GM12865 (cell line): ENCODE results near the gene SOX15.

Experiments used
- DNase-seq: peaks from one replicate; pipeline ENCODE4 v3.0.0; 2010; ENCODE audit warnings: low read depth
- H3K4me3 ChIP-seq: 2 replicates; pipeline ENCODE4 v1.5.1; 2011; ENCODE audit warnings: mild to moderate bottlenecking, low read depth, low read length, control low read depth
- TF ChIP-seq, protein P1 (sequence below): IDR thresholded peaks from 2 replicates; pipeline ENCODE4 v1.5.1; 2011; ENCODE audit warnings: low read length, control low read depth, low read depth, inconsistent platforms; ENCODE audit not compliant: insufficient read depth; ENCODE audit errors: missing control alignments

The SOX15 gene

GRCh38 chr17:7555320-7555948, 34.5 kb downstream of the SOX15 start:
- no peak overlapping the region for H3K4me3 ChIP-seq
- DNase-seq: no peak
- TF ChIP-seq, protein P1, sequence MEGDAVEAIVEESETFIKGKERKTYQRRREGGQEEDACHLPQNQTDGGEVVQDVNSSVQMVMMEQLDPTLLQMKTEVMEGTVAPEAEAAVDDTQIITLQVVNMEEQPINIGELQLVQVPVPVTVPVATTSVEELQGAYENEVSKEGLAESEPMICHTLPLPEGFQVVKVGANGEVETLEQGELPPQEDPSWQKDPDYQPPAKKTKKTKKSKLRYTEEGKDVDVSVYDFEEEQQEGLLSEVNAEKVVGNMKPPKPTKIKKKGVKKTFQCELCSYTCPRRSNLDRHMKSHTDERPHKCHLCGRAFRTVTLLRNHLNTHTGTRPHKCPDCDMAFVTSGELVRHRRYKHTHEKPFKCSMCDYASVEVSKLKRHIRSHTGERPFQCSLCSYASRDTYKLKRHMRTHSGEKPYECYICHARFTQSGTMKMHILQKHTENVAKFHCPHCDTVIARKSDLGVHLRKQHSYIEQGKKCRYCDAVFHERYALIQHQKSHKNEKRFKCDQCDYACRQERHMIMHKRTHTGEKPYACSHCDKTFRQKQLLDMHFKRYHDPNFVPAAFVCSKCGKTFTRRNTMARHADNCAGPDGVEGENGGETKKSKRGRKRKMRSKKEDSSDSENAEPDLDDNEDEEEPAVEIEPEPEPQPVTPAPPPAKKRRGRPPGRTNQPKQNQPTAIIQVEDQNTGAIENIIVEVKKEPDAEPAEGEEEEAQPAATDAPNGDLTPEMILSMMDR: peak; percentile 11

GRCh38 chr17:7553356-7553755, 36.5 kb downstream of the SOX15 start:
- H3K4me3 ChIP-seq: no peak overlapping the region
- no peak for DNase-seq
- TF ChIP-seq, protein P1: no peak

- peak; percentile 92 for DNase-seq
- TF ChIP-seq, protein P1: no peak
- no peak overlapping the region for H3K4me3 ChIP-seq
Observed at GRCh38 chr17:7552621-7553051, 37.3 kb downstream of the SOX15 start.

DNA sequence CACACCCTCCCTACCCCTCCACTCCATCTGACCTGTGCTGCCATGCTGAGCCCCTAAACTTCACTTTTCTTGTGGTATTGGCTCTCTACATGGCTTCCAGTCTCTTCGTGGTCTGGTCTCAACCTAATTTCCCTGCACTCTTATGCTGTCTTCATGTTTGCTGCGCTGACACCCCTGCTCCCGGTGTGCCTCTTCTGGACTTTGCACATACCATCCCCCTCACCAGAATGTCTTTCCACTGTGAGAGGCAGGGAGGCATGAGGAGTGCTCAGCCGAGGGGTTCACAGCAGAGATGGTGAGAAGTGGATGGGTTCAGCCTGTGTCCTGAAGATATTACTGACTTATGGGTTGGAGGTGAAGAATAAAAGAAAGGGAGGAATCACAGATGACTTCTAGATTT, 38.5 kb downstream of the SOX15 start:
- TF ChIP-seq, protein P1: no peak
- no peak overlapping the region for H3K4me3 ChIP-seq
- DNase-seq: no peak

DNA sequence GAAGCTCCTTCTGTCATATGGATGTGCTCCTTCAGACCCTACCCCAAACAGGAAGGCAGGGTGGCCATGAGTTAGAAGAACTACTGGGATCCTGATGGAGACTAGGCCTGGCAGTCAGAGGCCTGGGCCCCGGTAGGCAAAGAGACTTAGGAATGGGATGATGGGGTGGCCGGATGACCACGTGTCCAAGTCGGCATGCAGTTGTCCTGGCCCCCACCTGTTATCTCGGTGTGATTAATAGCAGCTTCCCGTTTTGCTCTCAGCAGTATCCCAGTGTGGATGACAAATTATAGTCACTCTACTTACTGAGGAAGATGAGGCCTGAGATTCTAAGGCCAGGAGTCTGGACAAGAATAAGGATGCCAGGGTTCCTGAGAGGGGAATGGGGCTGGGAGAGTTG, 39.5 kb downstream of the SOX15 start:
- DNase-seq: no peak
- TF ChIP-seq, protein P1: no peak
- no peak overlapping the region for H3K4me3 ChIP-seq

DNA sequence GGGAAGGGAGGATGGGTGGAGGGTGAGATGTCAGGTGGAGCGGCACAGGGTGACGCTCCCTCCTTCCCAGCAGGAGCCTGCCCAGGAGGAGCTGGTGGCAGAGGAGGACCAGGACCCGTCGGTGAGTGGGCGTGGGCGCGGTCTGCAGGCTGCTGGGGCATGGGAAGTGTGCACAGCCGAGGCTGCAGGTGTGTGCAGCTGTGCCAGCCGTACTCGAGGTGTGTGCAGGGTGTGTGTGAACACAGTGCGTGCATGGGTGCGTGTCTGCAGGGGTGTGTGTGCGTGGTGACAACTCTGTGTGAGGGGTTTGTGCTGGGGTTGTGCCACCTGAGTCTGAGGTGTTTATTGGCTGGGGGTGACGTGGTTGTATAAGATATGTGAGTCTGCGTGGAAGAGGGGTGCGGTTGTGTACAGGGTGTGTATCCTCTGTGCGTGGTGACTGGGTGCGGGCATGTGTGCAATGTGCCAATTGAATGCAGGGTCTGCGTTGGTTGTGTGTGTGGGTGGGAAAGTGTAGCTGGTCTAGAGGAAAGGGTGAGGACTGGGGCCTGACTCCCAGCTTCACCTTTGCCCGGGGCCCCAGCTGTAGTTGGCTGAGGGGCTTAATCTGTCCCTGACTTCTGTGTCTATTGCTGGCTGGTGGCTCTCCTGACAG, 40.4 kb downstream of the SOX15 start:
- no peak overlapping the region; the same call in 1 of the 2 replicates for H3K4me3 ChIP-seq
- no peak for DNase-seq
- TF ChIP-seq, protein P1: no peak
